Endothelial cell (in vitro differentiated cells): Measurements from ENCODE around the gene IGFBP3. TPM values are rescaled to one million over a fixed set of nuclear protein-coding genes. Genes with fewer than 3 reads are reported as not detected.

Experiments
- DNase-seq: peaks from one replicate; pipeline ENCODE4 v3.0.0; 2021; ENCODE audit warnings: low spot score
- H3K27ac Mint-ChIP-seq: one replicate; pipeline ENCODE4 v1.8.0; 2021; ENCODE audit warnings: mixed read lengths, inconsistent platforms; ENCODE audit not compliant: unreplicated experiment
- H3K27me3 Mint-ChIP-seq: one replicate; pipeline ENCODE4 v1.8.0; 2021; ENCODE audit warnings: mild to moderate bottlenecking, moderate library complexity, mixed read lengths, inconsistent platforms; ENCODE audit not compliant: unreplicated experiment
- H3K36me3 Mint-ChIP-seq: one replicate; pipeline ENCODE4 v1.8.0; 2021; ENCODE audit warnings: mild to moderate bottlenecking, low read depth, mixed read lengths, inconsistent platforms; ENCODE audit not compliant: unreplicated experiment
- H3K4me1 Mint-ChIP-seq: one replicate; pipeline ENCODE4 v1.8.0; 2021; ENCODE audit warnings: mild to moderate bottlenecking, mixed read lengths, inconsistent platforms; ENCODE audit not compliant: unreplicated experiment
- H3K4me3 Mint-ChIP-seq: one replicate; pipeline ENCODE4 v1.8.0; 2021; ENCODE audit warnings: mild to moderate bottlenecking, mixed read lengths, inconsistent platforms; ENCODE audit not compliant: unreplicated experiment
- H3K9me3 Mint-ChIP-seq: one replicate; pipeline ENCODE4 v1.8.0; 2021; ENCODE audit warnings: mixed read lengths, inconsistent platforms; ENCODE audit not compliant: unreplicated experiment
- CTCF ChIP-seq: fragments of 200-600 bp; sonication (generic); IDR thresholded peaks from one replicate; pipeline ENCODE4 v1.5.0; 2021; ENCODE audit warnings: antibody characterized with exemption; ENCODE audit not compliant: unreplicated experiment
- total RNA-seq: library from RNA; stranded (reverse); fragmentation: NEBNext Ultra II Directional; extraction: Animal tissue kit (Norgen Biotek cat#: 25700); gene quantifications from one replicate; pipeline ENCODE4 v1.2.1, GENCODE V29; 2021; ENCODE audit not compliant: unreplicated experiment

IGFBP3 gene
- total RNA-seq, 1 donor from 2014 or later: 125 TPM

- H3K36me3 Mint-ChIP-seq: no peaks in the 10 kb centered on the region
- H3K9me3 Mint-ChIP-seq: peaks cover 2% of the 10 kb centered on the region
- H3K4me3 Mint-ChIP-seq: no peak overlapping the region
- peak; percentile 55 for DNase-seq
- peak; percentile 61 for TF ChIP-seq CTCF
- no peak overlapping the region for H3K27ac Mint-ChIP-seq
- H3K4me1 Mint-ChIP-seq: no peaks in the 10 kb centered on the region
- H3K27me3 Mint-ChIP-seq: no peaks in the 10 kb centered on the region
Observed at GRCh38 chr7:45872116-45873034, 48.7 kb downstream of the IGFBP3 start.

GRCh38 chr7:45869426-45869825 is 51.6 kb downstream of the IGFBP3 start:
- no peaks in the 10 kb centered on the region for H3K9me3 Mint-ChIP-seq
- H3K4me1 Mint-ChIP-seq: no peaks in the 10 kb centered on the region
- H3K36me3 Mint-ChIP-seq: no peaks in the 10 kb centered on the region
- H3K27me3 Mint-ChIP-seq: no peaks in the 10 kb centered on the region
- no peak for DNase-seq
- no peak for TF ChIP-seq CTCF
- no peak overlapping the region for H3K4me3 Mint-ChIP-seq
- H3K27ac Mint-ChIP-seq: no peak overlapping the region

- Mint-ChIP-seq H3K9me3 (no peaks in the 10 kb centered on the region), H3K4me1 (no peaks in the 10 kb centered on the region), H3K36me3 (no peaks in the 10 kb centered on the region), H3K4me3 (no peak overlapping the region), H3K27me3 (peaks cover 1% of the 10 kb centered on the region), H3K27ac (no peak overlapping the region)
- TF ChIP-seq CTCF: no peak
- DNase-seq: no peak
Observed at GRCh38 chr7:45867471-45867870, 53.6 kb downstream of the IGFBP3 start.

- H3K27ac Mint-ChIP-seq: no peak overlapping the region
- H3K36me3 Mint-ChIP-seq: no peaks in the 10 kb centered on the region
- no peak overlapping the region for H3K4me3 Mint-ChIP-seq
Observed at GRCh38 chr7:45865594-45866410, 55.3 kb downstream of the IGFBP3 start.

More at GRCh38 chr7:45865594-45866410, 55.3 kb downstream of the IGFBP3 start:
- no peaks in the 10 kb centered on the region for H3K9me3 Mint-ChIP-seq
- no peak for TF ChIP-seq CTCF
- no peaks in the 10 kb centered on the region for H3K4me1 Mint-ChIP-seq
- H3K27me3 Mint-ChIP-seq: peaks cover 1% of the 10 kb centered on the region
- no peak for DNase-seq
